Stimulated activated CD4-positive, alpha-beta T cell treated with anti-CD3 and anti-CD28 coated beads, Interleukin-15, amount 100 ng/mL, for 1 hour (primary cell): ENCODE measurements around the gene MELTF.

Experiments
- DNase-seq, 2 donors: peaks; one replicate each; pipeline ENCODE4 v3.0.0-alpha.2; 2020; ENCODE audit warnings: low read depth in 1 of 2, low spot score in 1 of 2

The MELTF gene

DNA sequence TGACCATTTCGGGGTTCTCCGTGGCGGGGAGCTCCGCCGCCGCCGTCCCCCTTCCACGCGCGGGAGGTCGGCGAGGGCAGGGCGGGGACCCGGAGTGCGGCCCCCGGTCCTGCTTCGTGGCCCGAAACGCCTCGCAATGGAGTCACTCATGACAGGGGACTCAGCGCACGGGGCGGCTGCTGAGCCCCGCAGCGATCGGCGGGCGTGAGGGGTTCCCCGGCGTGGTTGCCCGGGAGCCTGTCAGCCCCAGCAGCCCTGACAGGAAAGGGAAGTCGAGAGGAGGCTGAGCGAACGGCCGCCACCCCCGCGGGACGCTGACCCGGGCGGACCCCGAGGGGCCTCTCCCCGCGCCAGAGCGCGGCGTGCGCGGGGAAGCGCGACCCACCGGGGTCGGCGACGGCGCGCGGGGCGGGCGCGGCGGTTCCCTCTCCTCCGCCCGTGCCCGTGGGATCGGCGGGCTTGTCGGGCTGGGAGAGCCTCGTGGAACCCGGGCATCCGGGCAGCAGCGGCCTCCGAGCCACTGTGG lies 60.4 kb downstream of the MELTF start:
- DNase-seq, result no peak

DNA sequence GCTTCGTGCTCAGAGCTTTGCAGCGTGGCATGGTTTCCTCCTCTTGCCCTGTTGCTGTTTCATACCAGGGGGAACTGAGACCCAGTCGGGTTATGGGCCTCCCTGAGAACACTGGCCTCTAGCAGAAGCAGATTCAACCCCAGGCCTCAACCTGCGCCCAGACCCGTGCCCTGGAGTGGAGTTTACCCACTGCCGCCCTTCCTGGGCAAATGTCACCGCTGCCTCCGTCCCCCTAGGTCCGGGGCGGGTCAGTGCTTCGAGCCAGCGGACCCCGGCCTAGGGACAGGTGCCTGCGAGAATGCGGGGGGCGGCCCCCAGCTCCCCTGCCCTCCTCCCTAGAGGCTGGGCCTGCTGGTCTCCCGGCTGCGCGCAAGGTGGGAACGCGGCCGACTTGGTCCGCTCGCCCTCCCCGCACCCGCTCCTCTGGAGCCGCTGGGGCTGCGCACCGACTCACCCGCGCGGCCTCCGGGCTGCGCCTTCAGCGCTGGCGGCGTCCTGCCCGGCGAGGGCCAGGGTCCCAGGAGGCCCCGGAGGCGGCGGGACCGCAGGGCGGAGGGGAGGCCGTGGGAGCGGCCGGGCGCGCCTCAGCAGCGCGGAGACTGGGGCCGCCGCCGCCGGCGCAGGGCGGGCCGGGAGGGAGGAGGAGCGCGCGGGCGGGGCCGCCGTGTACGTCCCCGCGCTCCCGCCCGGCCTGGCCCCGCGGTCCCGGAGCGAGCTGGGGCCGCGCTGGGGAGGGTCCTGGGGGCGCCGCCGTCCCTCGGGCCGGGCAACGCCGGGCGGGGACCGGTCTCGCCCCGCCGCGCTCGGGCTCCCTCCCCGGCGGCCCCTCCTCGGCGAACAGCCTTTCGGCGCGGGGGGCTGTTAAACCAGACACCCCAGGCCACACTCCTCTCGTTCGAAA lies 61.1 kb downstream of the MELTF start, which contains the start of gene PIGZ:
PIGZ (minus strand) TSS at position 601 of the 901 bp plus-strand sequence. CDS start 16,802 bp downstream, outside the sequence.
- DNase-seq, result peak in 1 of 2 donors; percentile 35

DNA sequence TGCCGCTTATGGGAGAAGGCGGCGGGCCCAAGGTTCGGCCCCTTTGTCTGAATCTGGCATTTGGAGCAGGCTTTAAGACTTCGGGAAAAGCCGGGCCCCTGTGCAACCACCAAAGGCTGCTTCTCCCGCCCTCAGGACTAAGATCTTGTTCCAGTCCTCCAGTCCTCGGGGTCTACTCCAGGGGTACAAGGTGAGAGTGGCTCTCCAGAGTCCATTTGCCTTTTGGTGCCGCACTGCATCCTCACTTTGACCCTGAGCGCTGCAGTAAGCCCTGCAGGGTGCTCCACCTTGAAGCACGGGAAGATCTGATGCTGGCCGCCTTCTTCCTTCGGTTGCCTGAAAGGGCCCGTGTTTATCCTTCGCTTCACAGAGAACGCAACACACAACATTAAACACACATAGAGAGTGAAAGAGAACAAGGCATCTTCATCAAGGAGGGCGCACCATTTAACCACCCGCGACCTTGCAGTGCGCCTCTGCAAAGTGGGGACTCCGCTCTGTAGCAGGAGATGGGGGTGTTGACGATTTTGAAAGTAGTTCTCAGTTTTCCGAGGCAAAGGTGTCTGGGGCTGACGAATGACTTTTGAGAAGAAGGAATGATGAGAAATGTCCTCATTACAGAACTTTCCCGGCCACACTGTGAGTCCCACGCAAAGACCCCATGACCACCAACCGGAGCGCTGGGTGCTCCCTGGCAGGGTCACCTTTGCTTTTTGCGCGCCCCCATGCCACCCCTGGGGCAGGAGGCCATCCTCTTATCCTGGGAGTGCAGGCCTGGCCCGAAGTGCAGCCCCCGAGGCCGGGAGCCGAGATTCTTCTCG lies 62.0 kb downstream of the MELTF start:
- no peak for DNase-seq

DNA sequence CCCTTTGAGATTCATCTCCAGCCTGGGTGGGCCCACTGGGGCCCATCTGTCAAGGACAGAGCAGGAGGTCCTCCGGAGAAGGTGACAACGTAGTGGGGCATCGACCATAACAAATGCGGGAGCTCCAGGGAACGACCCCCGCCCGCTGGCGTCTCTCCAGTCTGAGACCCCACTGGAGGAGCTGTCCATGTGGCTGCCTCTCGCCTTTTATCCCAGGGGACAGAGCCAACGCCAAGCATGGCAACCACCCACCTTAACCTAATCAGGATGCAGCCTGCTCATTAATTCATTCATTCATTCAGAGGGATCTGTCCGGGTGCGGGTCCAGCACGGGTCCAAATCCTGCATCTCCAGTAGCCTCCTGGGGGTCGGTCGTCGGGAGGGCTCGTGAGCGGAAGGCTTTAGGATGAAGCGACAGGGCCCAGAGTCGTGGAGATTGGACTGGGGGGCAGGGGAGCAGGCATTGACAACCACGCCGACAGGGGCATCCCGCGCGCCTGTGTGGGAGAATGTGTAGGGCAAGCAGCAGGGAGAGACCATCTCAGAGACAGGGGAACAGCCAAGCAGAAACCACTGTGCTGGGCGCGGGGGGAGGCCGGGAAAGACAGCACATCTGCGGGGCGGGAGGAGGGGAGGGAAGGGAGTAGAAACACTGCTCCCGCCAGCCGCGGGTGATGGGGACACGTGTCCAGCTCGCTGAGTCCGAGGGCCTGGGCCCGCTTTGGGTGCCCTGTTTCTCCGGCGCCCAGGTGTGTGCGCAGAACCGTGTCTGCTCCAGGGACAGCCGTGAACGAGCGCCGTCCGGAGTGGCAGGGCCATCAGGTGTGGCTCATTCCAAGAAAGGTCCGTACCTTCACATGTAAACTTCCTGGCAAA lies 62.9 kb downstream of the MELTF start:
- DNase-seq, result no peak

DNA sequence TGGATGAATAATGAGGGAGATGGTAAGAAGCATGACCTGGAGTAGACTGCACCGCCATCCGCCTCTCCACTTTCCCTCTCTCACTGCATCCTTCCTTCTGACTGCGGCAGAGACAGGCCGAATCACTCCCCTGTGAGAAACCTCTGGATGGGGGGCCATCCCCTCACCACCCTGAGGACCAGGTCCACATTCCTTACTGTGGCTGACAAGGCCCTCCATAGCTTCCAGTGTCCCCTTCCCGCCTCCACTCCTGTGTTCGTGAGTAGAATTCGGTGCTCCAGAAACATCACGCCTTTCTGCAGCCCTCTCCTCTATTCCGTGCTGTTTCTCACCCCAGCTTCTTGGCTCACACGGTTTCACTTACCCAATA lies 63.8 kb downstream of the MELTF start:
- DNase-seq, result no peak

DNA sequence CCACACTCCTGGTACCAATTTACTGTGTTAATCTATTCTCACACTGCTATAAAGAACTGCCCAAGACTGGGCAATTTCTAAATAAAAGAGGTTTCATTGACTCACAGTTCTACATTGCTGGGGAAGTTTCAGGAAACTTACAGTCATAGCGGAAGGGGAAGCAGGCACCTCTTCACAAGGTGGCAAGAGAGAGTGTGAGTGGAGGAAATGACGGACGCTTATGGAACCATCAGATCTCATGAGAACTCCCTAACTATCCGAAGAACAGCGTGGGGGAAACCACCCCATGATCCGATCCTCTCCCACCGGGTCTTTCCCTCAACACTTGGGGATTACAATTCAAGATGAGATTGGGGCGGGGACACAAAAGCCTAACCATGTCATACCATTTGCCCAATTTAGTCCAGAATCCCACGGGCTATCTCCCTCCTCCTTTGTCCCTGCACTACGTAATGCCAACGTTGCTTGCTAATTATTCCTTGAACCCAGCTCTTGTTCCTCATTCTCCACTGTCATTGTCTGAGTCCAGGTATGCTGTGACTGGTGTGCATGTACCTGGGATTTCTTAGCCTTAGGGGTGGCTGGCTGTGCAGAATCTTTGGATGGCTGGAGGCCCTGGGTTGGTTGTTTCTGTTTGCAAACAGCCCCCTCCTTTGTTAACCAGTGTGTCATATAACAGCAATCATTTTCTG lies 64.4 kb downstream of the MELTF start:
- DNase-seq, result no peak

DNA sequence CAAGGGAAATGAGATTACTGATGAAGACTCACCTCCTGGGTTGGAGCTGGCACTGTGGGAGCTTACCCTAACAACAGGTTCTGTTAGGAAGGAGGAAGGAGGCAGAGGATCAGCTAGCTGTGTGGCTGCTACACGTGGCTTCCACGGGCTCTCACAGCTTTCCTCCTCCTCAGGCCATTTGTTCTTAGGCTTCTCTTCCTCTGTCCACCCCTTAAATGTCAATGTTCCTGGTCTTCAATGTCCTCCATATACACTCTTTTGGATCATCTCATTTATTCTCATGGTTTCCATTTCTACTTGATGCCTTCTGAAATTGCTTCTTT lies 66.0 kb downstream of the MELTF start:
- DNase-seq, result no peak

DNA sequence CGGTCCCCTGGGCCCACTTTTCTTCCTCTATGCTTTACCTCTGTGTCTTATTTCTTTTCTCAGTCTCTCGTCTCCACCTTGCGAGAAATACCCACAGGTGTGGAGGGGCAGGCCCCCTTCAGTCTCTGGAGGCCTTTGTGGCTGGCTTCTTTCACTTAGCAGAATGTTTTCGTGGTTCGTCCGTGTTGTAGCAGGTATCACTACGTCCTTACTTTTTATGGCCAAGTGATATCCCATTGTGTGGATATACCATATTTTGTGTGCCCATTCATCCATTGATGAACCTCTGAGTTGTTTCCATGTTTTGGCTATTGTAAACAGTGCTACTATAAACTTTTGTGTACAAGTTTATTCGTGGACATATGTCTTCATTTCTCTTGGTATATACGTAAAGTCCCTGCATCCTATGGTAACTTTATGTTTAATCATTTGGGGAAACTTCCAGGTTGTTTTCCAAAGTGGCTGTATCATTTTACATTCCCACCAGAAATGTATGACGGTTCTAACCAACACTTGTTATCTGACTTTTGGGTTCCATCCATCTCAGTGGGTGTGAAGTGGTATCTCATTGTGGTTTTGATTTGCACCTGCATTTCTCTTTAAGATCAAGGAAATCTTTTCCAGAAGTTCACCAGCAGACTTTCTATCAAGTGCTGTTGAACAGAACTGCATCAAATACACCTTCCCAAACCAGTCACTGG lies 66.5 kb downstream of the MELTF start:
- no peak for DNase-seq

DNA sequence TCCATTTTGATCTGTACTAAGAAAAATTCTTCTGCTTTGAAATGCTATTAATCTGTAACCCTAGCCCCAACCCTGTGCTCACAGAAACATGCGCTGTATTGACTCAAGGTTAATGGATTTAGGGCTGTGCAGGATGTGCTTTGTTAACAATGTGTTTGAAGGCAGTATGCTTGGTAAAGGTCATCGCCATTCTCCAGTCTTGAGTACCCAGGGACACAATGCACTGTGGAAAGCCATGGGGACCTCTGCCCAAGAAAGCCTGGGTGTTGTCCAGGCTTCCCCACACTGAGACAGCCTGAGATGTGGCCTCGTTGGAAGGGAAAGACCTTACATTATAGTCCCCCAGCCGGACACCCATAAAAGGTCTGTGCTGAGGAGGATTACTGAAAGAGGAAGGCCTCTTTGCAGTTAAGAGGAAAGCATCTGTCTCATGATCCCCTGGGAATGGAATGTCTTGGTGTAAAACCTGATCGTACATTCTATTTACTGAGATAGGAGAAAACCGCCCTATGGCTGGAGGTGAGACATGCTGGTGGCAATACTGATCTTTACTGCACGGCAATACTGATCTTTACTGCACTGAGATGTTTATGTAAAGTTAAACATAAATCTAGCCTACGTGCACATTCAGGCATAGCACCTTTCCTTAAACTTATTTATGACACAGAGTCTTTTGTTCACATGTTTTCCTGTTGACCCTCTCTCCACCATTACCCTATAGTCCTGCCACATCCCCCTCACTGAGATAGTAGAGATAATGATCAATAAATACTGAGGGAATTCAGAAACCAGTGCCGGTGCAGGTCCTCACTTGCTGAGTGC lies 67.3 kb downstream of the MELTF start:
- DNase-seq, result no peak

DNA sequence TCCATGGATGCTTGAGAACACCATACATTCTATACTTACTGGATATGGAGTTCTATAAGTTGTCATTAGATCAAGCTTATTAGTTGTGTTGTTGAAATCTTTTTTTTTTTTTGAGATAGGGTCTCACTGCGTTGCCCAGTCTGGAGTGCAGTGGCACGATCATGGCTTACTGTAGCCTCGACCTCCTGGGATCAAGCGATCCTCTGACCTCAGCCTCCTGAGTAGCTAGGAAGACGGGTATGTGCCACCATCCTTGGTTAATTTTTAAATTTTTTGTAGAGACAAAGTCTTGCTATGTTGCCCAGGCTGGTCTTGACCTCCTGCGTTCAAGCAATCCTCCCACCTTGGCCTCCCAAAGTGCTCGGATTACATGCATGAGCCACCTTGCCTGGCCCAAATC lies 74.8 kb downstream of the MELTF start:
- DNase-seq, result no peak
